HL-60/S4 treated with retinoic acid at 250 ng/mL for 4 days and 3 days (cell line): ENCODE data around the gene TFIP11.

Experiments used
- in situ Hi-C: fragments of 300-500 bp; cut with MboI; formaldehyde crosslinking; loops from 2 replicates; pipeline ENCODE4 v1.7.0; 2022; ENCODE audit warnings: low sequenced_read_pairs

The TFIP11 gene

DNA sequence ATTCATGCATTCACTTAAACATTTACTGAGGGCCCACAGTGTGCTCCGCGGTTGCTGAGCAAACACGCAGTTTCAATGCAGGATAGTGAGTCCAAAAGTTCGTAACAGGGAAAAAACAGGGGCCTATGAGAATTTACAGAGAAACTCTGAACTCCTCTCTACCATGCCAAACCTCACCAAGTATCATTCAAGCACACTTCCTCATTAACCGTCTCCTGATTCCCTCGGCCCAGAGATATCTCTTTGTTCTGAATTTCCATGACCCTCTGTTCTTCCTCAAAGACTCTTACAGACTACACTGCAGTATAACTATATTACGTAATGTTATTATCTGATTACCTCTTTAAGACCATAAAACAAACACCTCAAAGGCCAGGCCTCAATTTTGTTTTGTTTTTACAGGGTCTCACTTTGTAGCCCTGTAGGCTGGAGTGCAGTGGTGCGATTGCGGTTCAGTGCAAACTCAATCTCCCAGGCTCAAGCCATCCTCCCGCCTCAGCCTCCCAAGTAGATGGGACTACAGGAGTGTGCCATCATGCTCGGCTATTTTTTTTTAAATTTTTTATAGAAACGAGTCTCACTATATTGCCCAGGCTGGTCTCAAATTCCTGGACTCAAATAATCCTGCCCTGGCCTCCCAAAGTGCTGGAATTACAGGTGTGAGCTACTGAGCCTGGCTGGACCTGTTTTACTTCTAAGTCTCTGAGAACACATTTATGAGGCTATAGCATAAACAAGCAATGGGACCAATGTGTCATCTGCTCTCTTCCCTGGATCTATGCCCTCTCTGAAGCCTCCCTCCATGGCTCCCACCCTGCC, 32.3 kb downstream of the TFIP11 start:
- in situ Hi-C loops: no loop called here

DNA sequence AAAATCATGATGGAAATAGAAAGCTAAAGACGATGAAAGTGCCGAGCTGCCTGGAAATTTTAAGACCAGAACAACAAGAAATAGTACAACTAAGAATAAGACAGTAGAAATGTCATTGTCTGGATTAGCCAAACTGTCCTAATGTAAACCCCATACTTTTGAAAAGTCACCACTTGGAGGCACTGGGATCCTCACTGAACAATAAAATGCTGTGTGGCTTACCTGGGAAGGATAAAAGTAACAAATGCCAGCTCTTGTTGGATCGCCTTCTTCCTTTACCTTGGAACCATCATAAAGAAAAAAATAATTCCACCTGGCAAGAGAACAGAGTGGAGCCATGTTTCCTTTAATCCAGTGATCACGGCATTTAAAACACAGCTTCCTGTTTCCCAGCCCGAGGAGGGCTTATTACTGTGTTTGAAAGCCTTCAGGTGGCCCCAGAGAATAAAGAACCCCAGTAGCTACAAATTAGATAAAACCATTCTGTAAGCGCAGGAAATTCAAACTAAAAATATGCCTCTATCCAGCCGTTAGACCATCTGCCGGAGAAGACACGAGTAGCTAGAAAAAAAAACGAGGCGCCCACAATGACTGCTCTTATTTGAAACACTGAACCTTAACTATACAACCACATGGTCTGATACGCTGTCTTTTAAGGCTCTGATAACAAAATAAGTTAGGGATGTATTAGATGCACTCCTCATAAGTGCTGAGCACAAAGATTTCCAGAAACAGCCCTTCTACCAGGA, 33.1 kb downstream of the TFIP11 start:
- in situ Hi-C loops: no loop called here

- in situ Hi-C loops: no loop called here
These were observed 34.9 kb downstream of the TFIP11 start for GRCh38 chr22:26477341-26477731.

DNA sequence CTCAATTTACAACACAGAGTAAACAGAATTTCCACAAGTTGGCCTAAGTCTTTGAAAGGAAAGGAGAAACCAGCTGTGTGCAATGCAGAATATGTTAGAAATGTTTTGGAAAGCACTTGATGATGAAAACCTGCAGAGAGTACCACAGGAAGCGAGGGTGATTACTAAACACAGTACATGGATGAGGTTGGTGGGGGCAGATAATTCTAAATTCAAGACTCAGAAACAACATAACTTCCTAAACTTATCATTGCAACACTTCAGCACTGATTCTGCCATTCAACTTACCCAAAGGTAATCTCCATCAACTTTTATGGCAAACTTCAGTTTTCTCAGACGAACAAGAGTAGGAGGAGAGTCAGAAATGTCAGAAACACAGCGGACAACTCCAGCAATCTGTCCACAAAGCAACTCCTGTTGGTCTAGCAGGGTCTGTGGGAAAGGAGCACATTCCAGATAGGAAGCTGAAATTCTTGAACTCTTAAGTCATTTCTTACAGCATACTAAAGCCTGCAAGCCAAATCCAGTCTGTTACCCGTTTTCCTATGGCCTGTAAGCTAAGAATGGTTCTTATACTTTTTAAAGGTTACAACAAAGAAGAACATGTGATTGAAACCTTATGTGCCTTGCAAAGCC, 35.5 kb downstream of the TFIP11 start:
- in situ Hi-C loops: no loop called here

GRCh38 chr22:26474682-26475081, 37.6 kb downstream of the TFIP11 start:
- in situ Hi-C loops: no loop called here

DNA sequence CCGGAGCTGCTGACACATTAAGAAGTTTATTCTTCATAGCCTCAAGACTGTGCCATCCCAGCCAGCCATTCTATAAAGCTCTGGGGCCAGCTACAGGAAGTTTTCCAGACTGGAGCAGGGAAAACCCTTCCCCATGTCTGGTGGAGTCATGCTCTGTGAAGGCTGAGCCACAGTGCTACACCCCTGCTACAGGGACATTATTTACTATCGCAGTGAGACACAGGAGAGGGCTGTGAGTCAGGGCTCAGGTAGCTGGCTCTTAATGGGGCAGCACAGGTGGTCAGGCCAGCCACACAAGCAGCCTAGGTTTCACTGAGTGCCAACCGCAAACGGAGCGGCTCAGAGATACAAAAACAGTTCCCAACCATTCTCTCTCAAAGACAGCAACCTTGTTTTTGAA, 40.8 kb downstream of the TFIP11 start:
- in situ Hi-C loops: no loop called here

DNA sequence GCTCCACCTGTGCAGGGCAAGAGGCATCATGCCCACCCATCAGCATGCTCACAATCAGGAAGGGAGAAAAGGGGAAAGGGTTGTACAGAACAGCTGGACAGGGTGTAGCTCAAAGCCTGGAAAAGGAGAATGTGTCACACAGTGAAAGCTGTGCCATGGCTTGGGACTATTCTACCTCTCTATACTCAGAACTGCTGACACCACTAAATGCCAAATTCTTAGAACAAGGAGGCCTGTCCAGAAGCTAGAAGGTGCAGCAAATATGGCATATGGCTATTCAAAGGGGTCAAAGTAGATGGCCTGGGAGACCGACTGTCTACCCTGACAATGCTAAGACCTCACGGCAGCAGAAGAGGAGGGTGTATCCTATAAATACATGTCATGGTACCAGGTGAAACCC, 41.5 kb downstream of the TFIP11 start:
- in situ Hi-C loops: no loop called here

DNA sequence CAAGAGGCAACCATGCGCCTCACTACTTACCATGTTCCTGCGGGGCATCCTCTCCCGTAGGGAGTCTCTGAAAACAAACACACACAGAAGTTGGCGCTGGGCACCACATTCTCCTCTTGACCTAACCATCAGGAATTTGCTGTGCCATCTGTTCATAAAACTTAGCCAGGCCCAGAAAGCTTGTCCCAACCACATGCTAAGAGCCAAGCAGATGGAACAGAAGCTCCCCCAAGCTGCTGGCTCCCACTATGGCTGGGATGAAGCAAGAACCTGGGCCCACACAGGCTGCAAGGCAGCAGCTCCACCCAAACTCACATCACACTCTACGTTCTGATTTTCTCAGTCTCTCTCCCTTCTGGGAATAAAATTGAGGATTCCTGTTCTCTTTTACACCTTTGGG, 46.1 kb downstream of the TFIP11 start:
- in situ Hi-C loops: loop anchor here (10.0 kb wide), 1 partner anchor 71 kb away; no protein-coding TSS in a partner anchor

DNA sequence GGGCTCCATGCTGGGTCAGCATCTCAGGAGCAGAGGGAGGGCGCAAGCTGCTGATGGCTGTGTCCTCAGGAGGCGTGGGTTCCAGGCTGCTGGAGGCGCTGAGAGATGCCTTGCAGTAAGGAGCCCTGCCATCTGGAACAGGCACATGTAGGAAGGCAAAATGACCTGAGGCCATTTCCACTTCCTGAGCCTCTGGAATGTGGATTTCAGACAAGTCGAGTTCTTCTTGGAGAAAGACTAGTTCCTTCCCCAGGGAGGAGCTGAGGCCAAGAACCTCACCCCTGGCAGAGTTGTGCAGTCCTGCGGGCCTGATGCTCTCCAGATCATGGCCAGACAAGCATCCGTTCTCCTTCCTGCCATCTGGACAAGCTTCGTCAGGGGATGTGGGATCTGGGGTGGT, 48.0 kb downstream of the TFIP11 start:
- in situ Hi-C loops: loop anchor here (10.0 kb wide), 1 partner anchor 70 kb away; no protein-coding TSS in a partner anchor

DNA sequence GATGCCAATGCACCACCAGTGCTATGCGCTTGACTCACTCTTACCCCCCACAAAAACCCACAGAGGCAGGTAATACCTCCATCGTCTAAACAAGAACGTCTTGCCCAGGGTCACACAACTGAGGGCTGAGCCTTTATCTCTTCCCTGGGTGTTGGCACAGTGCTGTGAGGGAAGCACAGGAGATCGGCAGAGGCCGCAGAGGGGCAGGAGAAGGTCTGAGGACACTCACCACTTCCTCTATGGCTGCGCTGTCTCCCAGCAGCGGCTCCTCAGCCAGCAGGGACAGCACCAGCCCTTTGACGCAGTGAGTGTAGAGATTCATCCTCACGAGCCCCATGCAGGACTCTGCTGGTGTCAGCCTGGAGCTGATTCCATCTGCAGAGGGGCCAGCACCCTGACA, 48.6 kb downstream of the TFIP11 start:
- in situ Hi-C loops: loop anchor here (10.0 kb wide), 1 partner anchor 69 kb away; no protein-coding TSS in a partner anchor

GRCh38 chr22:26463101-26463661, 49.1 kb downstream of the TFIP11 start:
- in situ Hi-C loops: loop anchor here (10.0 kb wide), 1 partner anchor 68 kb away; no protein-coding TSS in a partner anchor

DNA sequence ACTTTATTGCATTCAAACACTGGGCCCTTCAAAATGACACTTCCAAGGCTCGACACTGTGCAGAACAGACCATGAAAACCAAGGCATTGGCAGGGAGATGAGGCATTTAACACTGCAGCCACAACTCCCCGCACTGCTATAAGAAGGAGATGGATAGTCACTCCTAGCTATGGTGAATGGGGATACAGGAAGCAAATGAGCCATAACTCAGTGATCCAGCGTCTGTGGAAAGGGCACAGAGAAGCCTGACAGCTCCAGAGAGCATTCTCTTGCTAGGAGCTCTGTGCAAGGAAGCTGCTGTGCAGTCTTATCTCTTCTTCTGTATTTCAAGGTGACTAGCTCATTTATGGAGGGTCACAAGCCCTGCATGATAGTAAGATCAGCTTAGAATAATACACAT, 49.6 kb downstream of the TFIP11 start:
- in situ Hi-C loops: loop anchor here (10.0 kb wide), 1 partner anchor 68 kb away; no protein-coding TSS in a partner anchor

GRCh38 chr22:26462051-26462450, 50.2 kb downstream of the TFIP11 start:
- in situ Hi-C loops: loop anchor here (10.0 kb wide), 1 partner anchor 67 kb away; no protein-coding TSS in a partner anchor

DNA sequence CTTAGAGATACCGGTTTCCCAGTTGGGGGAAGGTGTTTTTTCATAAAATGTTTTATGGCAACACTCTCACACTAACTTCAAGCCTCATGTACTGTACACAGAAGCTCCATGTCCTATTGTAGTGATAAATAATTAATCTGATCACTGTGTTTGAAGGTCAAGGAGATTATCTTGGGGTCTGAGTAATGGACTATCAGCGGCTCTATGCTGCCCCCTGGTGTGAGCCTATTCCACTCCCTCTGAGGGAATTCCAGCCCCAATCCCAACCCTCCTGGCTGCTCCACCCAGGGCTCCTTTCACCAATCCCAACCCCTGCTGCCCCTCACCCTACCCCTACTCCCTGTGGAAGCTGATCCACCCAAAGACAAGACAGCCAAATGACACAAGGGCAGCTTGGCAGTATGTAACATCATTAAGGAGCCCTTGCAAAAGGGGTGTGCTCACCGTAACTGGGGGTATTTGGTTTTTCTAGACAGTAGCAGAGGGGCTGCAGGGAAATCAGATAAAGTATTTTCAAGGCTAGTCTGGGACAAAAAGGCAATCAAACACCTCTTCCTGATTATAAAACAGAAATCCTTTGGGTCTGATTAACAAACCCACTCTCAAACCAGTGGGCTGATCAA, 51.0 kb downstream of the TFIP11 start:
- in situ Hi-C loops: loop anchor here (10.0 kb wide), 1 partner anchor 66 kb away; no protein-coding TSS in a partner anchor

- in situ Hi-C loops: loop anchor here (10.0 kb wide), 1 partner anchor 65 kb away; no protein-coding TSS in a partner anchor
These were observed 52.1 kb downstream of the TFIP11 start for GRCh38 chr22:26460202-26460601.

DNA sequence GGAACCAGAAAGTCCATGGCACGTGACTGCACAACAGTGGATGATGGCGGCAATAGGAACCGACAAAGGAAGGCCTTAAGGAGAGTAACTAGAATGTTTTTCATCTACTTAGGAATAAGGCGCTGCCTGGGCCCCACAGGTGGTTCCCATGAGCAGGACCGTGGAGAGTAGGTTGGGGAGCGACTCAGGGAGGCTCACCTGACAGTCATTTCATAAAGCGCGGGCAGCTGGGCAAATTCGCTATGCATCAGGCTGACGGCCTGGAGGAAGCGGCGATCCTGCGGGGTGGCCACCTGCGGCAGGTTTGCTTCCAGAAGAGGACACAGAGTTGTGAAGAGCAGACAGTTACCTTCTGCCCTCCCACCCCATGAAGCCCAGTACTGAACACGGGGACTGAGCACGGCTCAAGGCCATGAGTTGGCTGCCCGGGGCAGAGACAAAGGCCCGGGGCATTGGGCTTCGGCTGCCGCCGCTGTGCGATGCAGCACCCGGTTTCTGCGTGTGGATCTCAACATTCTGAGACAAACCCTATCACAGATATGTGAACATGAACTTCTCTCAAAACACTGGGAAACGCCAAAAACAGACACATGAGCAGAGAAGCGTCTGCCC, 54.5 kb downstream of the TFIP11 start:
- in situ Hi-C loops: no loop called here

GRCh38 chr22:26453812-26454500, 58.3 kb downstream of the TFIP11 start:
- in situ Hi-C loops: no loop called here

GRCh38 chr22:26453216-26453615, 59.1 kb downstream of the TFIP11 start:
- in situ Hi-C loops: no loop called here

GRCh38 chr22:26452236-26453016, 59.8 kb downstream of the TFIP11 start:
- in situ Hi-C loops: no loop called here
